GM18909 (cell line): ENCODE results near the gene CCRL2.
A peak's percentile ranks its signal among the peaks of the same experiment; 100 is the strongest.

ENCODE experiments used
- ATAC-seq: cut with Tn5 transposase; IDR thresholded peaks from one replicate; pipeline ENCODE4 v1.9.1; 2021; ENCODE audit warnings: mild to moderate bottlenecking; ENCODE audit not compliant: unreplicated experiment, poor library complexity

The CCRL2 gene, protein sequence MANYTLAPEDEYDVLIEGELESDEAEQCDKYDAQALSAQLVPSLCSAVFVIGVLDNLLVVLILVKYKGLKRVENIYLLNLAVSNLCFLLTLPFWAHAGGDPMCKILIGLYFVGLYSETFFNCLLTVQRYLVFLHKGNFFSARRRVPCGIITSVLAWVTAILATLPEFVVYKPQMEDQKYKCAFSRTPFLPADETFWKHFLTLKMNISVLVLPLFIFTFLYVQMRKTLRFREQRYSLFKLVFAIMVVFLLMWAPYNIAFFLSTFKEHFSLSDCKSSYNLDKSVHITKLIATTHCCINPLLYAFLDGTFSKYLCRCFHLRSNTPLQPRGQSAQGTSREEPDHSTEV

DNA sequence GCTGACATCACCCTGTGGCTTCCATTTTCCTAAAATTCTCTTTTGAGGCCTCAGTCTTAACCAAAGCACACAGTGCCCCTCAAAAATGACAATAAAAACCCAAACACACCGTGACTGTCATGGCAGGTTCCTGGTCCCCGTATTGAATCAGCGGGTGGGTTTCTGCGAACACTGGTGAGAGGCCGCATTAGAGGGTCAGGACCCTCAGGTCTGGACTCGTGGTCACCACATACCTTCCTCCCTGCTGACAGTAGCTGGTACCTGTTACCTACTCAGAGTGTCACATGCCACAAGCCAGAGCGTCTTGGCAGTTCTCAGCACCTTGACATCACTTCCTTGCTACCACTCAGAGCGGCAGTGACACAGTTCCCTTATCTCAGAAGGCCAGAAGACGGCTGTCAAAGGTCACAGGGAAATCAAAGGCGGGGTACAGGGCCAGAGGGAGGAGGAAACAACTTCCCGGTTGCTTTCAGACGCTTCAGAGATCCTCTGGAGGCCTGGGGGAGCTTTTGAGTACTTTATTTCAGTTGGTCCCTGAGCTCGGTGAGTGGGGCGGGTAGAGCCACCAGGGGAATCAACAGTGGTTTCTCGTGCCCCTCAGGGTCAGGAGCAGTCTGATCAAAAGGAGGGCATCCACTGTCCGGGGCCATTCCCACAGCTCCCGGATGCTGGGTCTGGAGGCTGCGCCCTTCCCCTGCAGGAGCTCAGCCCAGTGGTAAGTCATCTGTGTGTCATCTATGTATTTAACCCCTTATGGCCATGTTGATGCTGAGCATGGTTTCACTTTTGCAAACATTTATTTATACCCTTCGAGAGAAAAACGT, at the start of gene CCRL2, which contains the start of gene CCR5AS:
Gene CCRL2 (plus strand): TSS at position 472 of the 824 bp plus-strand sequence. CDS start 821 bp downstream, outside the sequence.
Gene CCR5AS (minus strand): TSS at position 279 of the 824 bp plus-strand sequence.
- no peak for ATAC-seq

- no peak for ATAC-seq
Observed at GRCh38 chr3:46358466-46358865, 48.6 kb upstream of the CCRL2 start.

- ATAC-seq: no peak
Observed at GRCh38 chr3:46359733-46360493, 47.1 kb upstream of the CCRL2 start.

- no peak for ATAC-seq
Observed at GRCh38 chr3:46360907-46361306, 46.2 kb upstream of the CCRL2 start.

- no peak for ATAC-seq
Observed at GRCh38 chr3:46361408-46362283, 45.4 kb upstream of the CCRL2 start.

GRCh38 chr3:46365041-46365440, 42.0 kb upstream of the CCRL2 start:
- ATAC-seq: no peak

DNA sequence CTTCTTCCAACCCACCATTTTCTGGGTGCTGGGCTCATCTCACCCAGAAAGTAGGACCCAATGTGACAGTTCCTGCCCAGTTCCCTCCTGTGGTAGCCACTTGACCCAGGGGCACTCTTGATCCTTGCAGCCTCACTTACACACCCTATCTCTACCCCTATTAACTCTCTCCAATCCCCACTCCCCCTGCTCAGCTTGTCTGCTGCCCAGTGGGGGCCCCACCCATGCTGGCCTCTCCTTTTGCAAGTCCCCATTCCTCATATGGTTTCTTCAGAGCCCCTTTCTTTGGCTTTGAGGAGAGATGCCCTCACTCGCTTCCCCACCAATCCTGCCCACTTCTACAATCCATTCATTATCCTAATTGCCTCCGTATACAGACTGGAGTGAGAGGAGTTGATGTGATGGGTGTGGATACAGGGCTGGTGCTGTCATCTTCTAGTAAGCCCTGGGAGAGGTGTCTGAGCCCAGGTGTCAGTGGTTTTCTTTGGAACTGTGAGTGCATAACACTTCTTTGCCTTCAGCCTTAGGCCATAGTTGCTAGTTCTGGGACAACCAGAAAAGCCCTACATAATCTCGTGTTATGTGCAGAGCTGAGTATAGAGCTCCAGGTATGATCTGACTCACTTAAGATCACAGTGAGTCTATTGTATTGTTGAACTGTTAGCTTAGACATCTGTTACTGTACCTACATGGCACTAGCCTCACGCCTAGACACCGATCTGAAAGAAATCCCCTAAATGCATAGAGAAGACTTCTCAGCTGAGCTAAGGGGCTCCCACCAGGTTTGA, 41.1 kb upstream of the CCRL2 start:
- no peak for ATAC-seq

- no peak for ATAC-seq
Observed at GRCh38 chr3:46367811-46368210, 39.2 kb upstream of the CCRL2 start.

DNA sequence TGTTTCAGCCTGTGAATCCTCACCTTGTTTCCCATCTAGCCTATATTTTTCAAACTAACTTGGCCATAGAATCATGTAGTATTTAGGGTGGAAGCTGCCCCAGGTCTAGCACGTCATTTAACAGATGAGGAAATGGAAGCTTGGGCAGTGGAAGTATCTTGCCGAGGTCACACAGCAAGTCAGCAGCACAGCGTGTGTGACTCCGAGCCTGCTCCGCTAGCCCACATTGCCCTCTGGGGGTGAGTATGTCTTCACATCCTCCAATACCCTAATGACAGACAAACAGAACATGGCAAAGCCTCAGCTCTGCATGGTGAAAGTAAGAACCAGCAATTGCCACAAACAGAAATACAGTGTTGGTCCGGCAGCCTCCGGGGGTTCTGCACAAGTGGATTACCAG, 38.5 kb upstream of the CCRL2 start:
- peak; percentile 58 for ATAC-seq

DNA sequence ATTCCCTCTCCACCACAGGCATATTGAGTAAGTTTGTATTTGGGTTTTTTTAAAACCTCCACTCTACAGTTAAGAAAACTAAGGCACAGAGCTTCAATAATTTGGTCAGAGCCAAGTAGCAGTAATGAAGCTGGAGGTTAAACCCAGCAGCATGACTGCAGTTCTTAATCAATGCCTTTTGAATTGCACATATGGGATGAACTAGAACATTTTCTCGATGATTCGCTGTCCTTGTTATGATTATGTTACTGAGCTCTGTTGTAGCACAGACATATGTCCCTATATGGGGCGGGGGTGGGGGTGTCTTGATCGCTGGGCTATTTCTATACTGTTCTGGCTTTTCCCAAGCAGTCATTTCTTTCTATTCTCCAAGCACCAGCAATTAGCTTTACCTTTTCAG, 37.9 kb upstream of the CCRL2 start:
- ATAC-seq: no peak

- ATAC-seq: no peak
Observed at GRCh38 chr3:46369675-46370132, 37.4 kb upstream of the CCRL2 start.

GRCh38 chr3:46370839-46371518, 36.1 kb upstream of the CCRL2 start, which contains the start of gene CCR5:
Gene CCR5 (plus strand): TSS chr3:46370946. CDS start chr3:46372903, 1,957 bp downstream.
- no peak for ATAC-seq

- ATAC-seq: no peak
Observed at GRCh38 chr3:46371519-46372340, 35.3 kb upstream of the CCRL2 start.

DNA sequence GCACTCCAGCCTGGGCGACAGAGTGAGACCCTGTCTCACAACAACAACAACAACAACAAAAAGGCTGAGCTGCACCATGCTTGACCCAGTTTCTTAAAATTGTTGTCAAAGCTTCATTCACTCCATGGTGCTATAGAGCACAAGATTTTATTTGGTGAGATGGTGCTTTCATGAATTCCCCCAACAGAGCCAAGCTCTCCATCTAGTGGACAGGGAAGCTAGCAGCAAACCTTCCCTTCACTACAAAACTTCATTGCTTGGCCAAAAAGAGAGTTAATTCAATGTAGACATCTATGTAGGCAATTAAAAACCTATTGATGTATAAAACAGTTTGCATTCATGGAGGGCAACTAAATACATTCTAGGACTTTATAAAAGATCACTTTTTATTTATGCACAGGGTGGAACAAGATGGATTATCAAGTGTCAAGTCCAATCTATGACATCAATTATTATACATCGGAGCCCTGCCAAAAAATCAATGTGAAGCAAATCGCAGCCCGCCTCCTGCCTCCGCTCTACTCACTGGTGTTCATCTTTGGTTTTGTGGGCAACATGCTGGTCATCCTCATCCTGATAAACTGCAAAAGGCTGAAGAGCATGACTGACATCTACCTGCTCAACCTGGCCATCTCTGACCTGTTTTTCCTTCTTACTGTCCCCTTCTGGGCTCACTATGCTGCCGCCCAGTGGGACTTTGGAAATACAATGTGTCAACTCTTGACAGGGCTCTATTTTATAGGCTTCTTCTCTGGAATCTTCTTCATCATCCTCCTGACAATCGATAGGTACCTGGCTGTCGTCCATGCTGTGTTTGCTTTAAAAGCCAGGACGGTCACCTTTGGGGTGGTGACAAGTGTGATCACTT, 34.3 kb upstream of the CCRL2 start:
- ATAC-seq: no peak

DNA sequence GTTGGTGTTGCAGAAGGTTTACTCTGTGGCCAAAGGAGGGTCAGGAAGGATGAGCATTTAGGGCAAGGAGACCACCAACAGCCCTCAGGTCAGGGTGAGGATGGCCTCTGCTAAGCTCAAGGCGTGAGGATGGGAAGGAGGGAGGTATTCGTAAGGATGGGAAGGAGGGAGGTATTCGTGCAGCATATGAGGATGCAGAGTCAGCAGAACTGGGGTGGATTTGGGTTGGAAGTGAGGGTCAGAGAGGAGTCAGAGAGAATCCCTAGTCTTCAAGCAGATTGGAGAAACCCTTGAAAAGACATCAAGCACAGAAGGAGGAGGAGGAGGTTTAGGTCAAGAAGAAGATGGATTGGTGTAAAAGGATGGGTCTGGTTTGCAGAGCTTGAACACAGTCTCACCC, 32.3 kb upstream of the CCRL2 start:
- no peak for ATAC-seq

DNA sequence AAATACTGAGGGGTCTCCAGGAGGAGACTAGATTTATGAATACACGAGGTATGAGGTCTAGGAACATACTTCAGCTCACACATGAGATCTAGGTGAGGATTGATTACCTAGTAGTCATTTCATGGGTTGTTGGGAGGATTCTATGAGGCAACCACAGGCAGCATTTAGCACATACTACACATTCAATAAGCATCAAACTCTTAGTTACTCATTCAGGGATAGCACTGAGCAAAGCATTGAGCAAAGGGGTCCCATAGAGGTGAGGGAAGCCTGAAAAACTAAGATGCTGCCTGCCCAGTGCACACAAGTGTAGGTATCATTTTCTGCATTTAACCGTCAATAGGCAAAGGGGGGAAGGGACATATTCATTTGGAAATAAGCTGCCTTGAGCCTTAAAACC, 31.8 kb upstream of the CCRL2 start:
- ATAC-seq: no peak
